GM12874 (cell line): ENCODE measurements around the gene COL9A2.
A peak's percentile ranks its signal among the peaks of the same experiment; 100 is the strongest.

Experiments used
- CTCF ChIP-seq: IDR thresholded peaks from 2 replicates; pipeline ENCODE4 v1.5.1; 2011; ENCODE audit warnings: low read depth, mild to moderate bottlenecking, control low read depth, low read length, moderate library complexity; ENCODE audit not compliant: insufficient read depth

The COL9A2 gene

GRCh38 chr1:40339420-40340323 is 22.6 kb upstream of the COL9A2 start:
- TF ChIP-seq CTCF = no peak

GRCh38 chr1:40338745-40339419 is 21.8 kb upstream of the COL9A2 start:
- TF ChIP-seq CTCF = peak; percentile 98

- TF ChIP-seq CTCF = no peak
Measured at GRCh38 chr1:40337443-40337842, 20.4 kb upstream of the COL9A2 start.

- no peak for TF ChIP-seq CTCF
Measured at GRCh38 chr1:40332695-40333094, 15.6 kb upstream of the COL9A2 start.

GRCh38 chr1:40318970-40319621 is 2.0 kb upstream of the COL9A2 start:
- TF ChIP-seq CTCF = no peak

- no peak for TF ChIP-seq CTCF
Measured at GRCh38 chr1:40318476-40318875, 1.4 kb upstream of the COL9A2 start.

- no peak for TF ChIP-seq CTCF
Measured at GRCh38 chr1:40317394-40318074, 448 bp upstream of the COL9A2 start.
